GM12801 (cell line): ENCODE measurements around the gene TNFRSF14.

Experiments used
- TF ChIP-seq, protein P1 (sequence below): IDR thresholded peaks from one replicate; pipeline ENCODE4 v1.5.1; 2011; ENCODE audit warnings: control low read depth; ENCODE audit not compliant: insufficient read length; ENCODE audit errors: extremely low read depth

The TNFRSF14 gene

DNA sequence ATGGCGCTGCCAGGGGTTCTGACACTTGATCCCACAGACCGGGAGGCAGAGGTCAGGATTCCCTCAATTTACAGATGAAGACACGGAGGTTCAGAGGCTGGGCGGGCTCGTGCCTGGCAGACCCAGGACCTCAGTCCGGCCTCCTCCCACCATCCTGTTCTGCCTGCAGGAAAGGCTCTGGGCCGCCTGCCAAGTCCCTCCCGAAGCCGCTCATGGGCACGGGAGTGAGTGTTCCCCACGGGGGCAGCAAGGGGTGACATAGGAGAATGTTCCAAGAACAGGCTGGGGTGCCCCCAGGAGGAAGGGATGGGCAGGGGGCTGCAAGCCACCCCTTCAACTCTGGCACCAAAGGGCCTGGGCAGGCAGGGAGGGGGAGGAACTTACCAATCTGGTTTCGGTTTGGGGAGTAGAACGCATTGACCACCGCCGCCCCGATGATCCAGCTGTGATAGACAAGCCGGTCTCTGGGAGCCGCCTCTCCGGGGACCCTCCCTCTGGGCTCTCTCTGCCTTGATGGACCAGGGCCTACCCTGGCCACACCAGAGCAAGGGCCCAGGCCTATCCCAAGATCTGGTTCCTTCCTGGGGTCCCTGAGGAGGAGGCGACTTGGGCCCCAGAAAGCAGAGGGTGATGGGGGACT is 38.0 kb downstream of the TNFRSF14 start:
- TF ChIP-seq, protein P1, sequence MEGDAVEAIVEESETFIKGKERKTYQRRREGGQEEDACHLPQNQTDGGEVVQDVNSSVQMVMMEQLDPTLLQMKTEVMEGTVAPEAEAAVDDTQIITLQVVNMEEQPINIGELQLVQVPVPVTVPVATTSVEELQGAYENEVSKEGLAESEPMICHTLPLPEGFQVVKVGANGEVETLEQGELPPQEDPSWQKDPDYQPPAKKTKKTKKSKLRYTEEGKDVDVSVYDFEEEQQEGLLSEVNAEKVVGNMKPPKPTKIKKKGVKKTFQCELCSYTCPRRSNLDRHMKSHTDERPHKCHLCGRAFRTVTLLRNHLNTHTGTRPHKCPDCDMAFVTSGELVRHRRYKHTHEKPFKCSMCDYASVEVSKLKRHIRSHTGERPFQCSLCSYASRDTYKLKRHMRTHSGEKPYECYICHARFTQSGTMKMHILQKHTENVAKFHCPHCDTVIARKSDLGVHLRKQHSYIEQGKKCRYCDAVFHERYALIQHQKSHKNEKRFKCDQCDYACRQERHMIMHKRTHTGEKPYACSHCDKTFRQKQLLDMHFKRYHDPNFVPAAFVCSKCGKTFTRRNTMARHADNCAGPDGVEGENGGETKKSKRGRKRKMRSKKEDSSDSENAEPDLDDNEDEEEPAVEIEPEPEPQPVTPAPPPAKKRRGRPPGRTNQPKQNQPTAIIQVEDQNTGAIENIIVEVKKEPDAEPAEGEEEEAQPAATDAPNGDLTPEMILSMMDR = no peak

DNA sequence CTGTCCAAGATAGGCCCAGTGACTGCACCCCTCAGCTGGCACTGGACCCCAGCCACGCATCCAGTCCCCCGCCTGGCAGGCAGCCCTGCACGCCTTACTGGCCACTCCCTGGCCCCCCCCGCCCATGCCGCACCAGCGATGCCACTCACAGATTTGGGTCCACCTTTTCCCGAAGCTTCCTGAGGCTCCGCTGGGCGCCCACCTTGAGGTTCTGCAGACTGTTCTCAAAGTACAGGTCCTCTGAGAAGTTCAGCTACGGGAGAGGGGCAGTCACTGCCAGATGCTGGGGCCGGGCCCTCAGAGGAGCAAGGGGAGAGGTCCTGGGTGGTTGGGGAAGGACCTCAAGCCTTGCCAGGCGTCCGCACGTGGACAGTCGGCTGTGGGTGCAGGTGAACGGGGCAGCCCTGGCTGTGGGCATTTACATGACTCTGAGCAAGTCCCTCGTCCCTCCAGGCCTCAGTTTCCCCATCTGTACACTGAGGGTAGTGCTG is 38.5 kb downstream of the TNFRSF14 start:
- TF ChIP-seq, protein P1 = no peak

DNA sequence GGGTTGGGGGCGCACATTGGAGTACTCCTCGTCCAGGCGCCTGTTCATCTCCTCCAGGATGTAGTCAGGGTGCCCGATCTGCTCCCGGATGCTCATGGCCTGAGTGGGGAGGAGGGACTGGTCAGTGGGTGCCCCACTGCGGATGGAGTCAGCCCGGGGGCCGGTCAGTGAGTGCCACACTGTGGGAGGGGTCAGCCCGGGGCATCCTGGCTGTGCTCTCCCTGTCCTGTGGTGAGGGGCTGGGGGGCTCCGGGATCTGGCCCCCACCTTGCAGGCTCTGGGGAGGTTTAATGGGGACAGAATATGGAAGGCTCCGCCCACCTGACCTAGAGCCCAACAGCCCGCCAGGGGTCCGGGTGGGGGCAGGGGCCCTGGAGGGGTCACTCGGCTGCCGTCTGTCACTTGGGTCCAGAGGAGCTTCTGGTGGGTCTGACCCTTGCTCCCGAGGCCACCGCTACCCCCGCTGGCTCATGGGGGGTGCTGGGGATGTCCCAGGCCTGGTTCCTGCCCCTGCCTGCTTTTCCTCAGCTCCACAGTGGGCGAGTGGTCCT is 39.2 kb downstream of the TNFRSF14 start:
- TF ChIP-seq, protein P1 = no peak

DNA sequence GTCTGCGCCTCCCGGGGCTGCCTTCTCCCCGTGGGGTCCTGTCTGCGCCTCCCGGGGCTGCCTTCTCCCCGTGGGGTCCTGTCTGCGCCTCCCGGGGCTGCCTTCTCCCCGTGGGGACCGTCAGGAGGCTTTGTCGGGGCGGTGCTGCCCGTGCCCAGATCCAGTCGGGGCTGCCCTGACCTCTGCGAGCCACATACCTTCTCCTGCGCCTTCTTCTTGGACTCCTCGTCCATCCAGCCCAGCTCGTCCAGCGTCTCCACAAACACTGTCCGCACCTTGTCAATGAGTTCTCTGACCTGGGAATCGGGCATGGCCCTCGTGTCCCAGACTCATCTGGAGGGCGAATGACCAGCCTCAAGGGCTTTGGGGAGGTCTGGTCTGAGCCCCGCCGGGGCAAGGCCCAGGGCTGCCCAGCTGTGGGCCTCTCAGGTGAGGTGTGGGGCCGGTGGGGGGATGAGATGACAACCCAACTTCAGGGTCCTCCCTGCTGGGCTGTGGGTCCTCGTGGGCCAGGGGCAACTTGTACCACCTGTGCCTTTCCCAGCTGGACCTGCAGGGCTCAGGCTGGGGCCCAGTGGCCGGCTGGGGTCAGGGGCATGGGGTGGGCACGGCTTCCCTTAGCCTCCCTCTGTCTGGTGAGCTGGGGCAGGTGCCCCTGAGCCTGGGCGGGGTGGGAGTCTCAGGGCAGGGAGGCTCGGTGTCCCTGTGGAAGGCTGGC is 39.8 kb downstream of the TNFRSF14 start:
- TF ChIP-seq, protein P1 = no peak

DNA sequence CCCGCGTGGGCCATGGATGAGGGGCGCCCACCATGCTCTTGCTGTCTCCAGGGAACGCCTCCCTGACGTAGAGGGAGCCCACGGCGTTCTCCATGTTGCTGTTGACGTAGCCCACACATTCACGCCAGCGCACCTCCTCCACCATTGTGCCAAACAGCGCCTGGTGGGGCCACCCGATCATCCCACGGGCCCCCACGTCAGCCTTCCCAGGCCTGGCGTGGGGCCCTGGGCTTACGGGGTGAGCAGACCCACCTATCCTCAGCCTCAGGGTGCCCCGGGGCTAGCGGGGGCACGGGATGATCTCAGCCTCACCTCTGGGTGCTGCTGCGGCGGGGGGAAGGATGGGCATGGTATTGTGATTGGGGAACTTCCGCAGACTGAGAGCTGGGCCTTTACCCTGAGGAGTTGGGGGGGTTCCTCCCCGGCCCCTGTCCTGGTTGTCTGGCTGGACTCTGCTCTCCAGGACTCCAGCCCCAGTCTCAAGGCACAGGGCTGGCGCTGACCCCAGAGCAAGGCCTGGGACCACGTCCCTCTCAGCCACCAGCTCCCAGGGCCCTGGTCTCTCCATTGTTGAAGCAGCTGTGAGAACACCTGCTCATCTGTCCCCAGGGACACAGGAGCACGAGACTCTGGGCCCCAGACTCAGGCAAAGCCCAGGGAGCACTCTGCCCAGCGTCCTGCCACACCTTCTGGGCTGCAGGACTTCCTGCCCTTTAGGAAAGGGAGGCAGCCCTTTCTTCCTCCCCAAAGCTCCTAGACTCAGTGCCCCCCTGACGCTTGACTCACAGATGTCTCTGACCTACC is 40.6 kb downstream of the TNFRSF14 start:
- TF ChIP-seq, protein P1 = no peak

DNA sequence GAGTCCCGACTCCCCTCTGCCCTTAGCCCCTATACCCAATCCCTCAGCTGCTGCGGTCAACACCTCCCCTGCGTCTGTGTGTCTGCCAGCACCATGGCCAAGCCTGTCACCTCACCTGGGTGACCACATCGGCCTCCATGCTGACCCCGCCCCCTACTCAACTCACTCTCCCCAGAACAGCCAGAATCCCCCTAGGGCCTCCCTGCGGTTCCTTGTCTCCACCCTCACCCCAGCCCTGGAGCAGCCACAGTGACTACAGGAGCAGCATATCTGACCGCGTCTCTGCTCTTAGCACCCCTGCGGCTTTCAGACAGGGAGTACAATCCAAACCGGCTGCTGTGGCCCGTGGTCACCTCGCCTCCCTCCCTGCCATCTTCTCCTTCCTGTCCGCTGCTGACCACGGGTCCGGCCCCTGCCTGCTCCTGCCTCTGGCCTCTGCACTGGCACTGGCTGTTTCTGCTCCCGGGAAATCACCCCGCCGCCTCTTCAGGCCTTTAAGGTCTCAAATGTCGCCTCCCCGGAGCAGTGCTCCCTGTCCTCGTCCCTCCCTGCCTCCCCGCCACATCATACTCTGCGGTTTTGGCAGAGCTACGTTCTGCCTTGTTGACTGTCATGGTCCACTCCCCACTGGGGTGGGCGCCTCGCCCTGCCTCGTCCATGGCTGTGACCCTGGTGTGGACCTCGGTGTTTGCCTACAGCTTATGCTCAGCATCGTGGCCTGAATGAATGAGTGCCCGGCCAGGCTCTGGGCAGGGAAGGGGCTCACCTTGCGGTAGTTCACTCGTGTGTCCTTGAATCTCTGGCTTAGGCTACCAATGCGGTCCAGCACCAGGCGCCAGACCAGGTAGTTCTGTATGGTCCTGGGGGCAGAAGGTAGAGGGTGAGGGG is 41.5 kb downstream of the TNFRSF14 start:
- TF ChIP-seq, protein P1 = no peak
